Astrocyte (in vitro differentiated cells and primary cell): ENCODE results near the gene TRIM56. TPM values are rescaled to one million over a fixed set of nuclear protein-coding genes. Genes with fewer than 3 reads are reported as not detected.

Experiments used
- DNase-seq: peaks from one replicate; pipeline ENCODE4 v3.0.0-alpha.2; 2010; ENCODE audit warnings: low read depth
- FAIRE-seq: peaks from 2 replicates; lab custom pipeline; 2011; peaks lifted over from hg19 to GRCh38; lab: Jason Lieb, UNC
- H2AFZ ChIP-seq: 2 replicates; pipeline ENCODE4 v1.6.0; 2012; ENCODE audit warnings: low read depth, low read length, inconsistent platforms
- H3K27ac ChIP-seq: 2 replicates; pipeline ENCODE4 v1.5.1; 2011; ENCODE audit warnings: low read depth, low read length, inconsistent platforms
- H3K27me3 ChIP-seq: 2 replicates; pipeline ENCODE4 v1.6.0; 2011; ENCODE audit warnings: low read length, inconsistent platforms; ENCODE audit not compliant: insufficient read depth
- H3K36me3 ChIP-seq: 2 replicates; pipeline ENCODE4 v1.5.1; 2011; ENCODE audit warnings: low read length, inconsistent platforms; ENCODE audit not compliant: insufficient read depth
- H3K4me1 ChIP-seq: 2 replicates; pipeline ENCODE4 v1.5.1; 2011; ENCODE audit warnings: low read length, inconsistent platforms; ENCODE audit not compliant: insufficient read depth
- H3K4me2 ChIP-seq: 2 replicates; pipeline ENCODE4 v1.6.0; 2012; ENCODE audit warnings: low read length, inconsistent platforms
- H3K4me3 ChIP-seq: 2 replicates; pipeline ENCODE4 v1.5.1; 2011; ENCODE audit warnings: low read depth, mild to moderate bottlenecking, low read length, inconsistent platforms; ENCODE audit not compliant: insufficient read depth
- H3K79me2 ChIP-seq: 2 replicates; pipeline ENCODE4 v1.6.0; 2012; ENCODE audit warnings: mild to moderate bottlenecking, low read length, inconsistent platforms; ENCODE audit not compliant: insufficient read depth
- H3K9ac ChIP-seq: 2 replicates; pipeline ENCODE4 v1.6.0; 2012; ENCODE audit warnings: mild to moderate bottlenecking, low read length, inconsistent platforms
- H3K9me3 ChIP-seq: 2 replicates; pipeline ENCODE4 v1.5.1; 2012; ENCODE audit warnings: low read depth, mild to moderate bottlenecking, low read length, inconsistent platforms; ENCODE audit not compliant: insufficient read depth
- H4K20me1 ChIP-seq: 2 replicates; pipeline ENCODE4 v1.6.0; 2012; ENCODE audit warnings: low read length, inconsistent platforms; ENCODE audit not compliant: insufficient read depth
- H3K27ac Mint-ChIP-seq: one replicate; pipeline ENCODE4 v1.8.0; 2021; ENCODE audit warnings: mild to moderate bottlenecking, mixed read lengths; ENCODE audit not compliant: unreplicated experiment
- H3K27me3 Mint-ChIP-seq: one replicate; pipeline ENCODE4 v1.8.0; 2021; ENCODE audit warnings: low read depth, mixed read lengths; ENCODE audit not compliant: unreplicated experiment
- H3K36me3 Mint-ChIP-seq: one replicate; pipeline ENCODE4 v1.8.0; 2021; ENCODE audit warnings: low read depth, mixed read lengths; ENCODE audit not compliant: unreplicated experiment
- H3K4me1 Mint-ChIP-seq: one replicate; pipeline ENCODE4 v1.8.0; 2021; ENCODE audit warnings: low read depth, mixed read lengths; ENCODE audit not compliant: unreplicated experiment
- H3K4me3 Mint-ChIP-seq: one replicate; pipeline ENCODE4 v1.8.0; 2021; ENCODE audit warnings: mild to moderate bottlenecking, moderate library complexity, mixed read lengths; ENCODE audit not compliant: unreplicated experiment
- H3K9me3 Mint-ChIP-seq: one replicate; pipeline ENCODE4 v1.8.0; 2021; ENCODE audit warnings: mild to moderate bottlenecking, mixed read lengths; ENCODE audit not compliant: unreplicated experiment
- CTCF ChIP-seq: IDR thresholded peaks from 2 replicates; pipeline ENCODE4 v1.5.1; 2011; ENCODE audit warnings: low read depth, mild to moderate bottlenecking, inconsistent platforms, low read length, moderate library complexity; ENCODE audit not compliant: insufficient read depth
- EZH2 ChIP-seq: IDR thresholded peaks from 2 replicates; pipeline ENCODE4 v1.6.1; 2012; ENCODE audit warnings: mild to moderate bottlenecking, low read length, inconsistent platforms; ENCODE audit not compliant: insufficient read depth
- total RNA-seq: library from RNA; stranded (reverse); gene quantifications from 2 replicates; pipeline ENCODE4 v1.2.1, GENCODE V29; 2021

Gene TRIM56
- total RNA-seq, 1 donor from 2014 or later, result 24.2 TPM

GRCh38 chr7:101116898-101117297, 31.6 kb downstream of the TRIM56 start:
- peak overlapping the region; percentile 95 for H3K27ac Mint-ChIP-seq
- peak overlapping the region; percentile 67 for H3K4me2 ChIP-seq
- DNase-seq, result no peak
- H3K27me3 Mint-ChIP-seq, result no peaks in the 10 kb centered on the region
- peaks cover 35% of the 10 kb centered on the region for H3K4me1 Mint-ChIP-seq
- TF ChIP-seq CTCF, result no peak
- TF ChIP-seq EZH2, result no peak
- H3K27ac ChIP-seq, result peak overlapping the region; percentile 99
- no peaks in the 10 kb centered on the region for H3K27me3 ChIP-seq
- no peak overlapping the region for H3K4me3 ChIP-seq
- FAIRE-seq, result no peak
- no peaks in the 10 kb centered on the region for H4K20me1 ChIP-seq
- H3K9me3 Mint-ChIP-seq, result peaks cover 4% of the 10 kb centered on the region
- H3K36me3 ChIP-seq, result no peaks in the 10 kb centered on the region
- H3K79me2 ChIP-seq, result no peaks in the 10 kb centered on the region
- H3K9me3 ChIP-seq, result no peaks in the 10 kb centered on the region
- H3K4me1 ChIP-seq, result peaks cover 61% of the 10 kb centered on the region
- H3K9ac ChIP-seq, result peak overlapping the region; percentile 81
- no peaks in the 10 kb centered on the region for H3K36me3 Mint-ChIP-seq
- no peak overlapping the region for H2AFZ ChIP-seq
- no peak overlapping the region for H3K4me3 Mint-ChIP-seq

- Histone ChIP-seq H3K4me2 (no peak overlapping the region), H3K4me1 (peaks cover 67% of the 10 kb centered on the region), H3K9ac (peak overlapping the region; percentile 51), H3K4me3 (no peak overlapping the region), H3K79me2 (peaks cover 7% of the 10 kb centered on the region), H3K36me3 (no peaks in the 10 kb centered on the region), H2AFZ (no peak overlapping the region), H4K20me1 (no peaks in the 10 kb centered on the region), H3K27ac (peak overlapping the region; percentile 99), H3K27me3 (no peaks in the 10 kb centered on the region), H3K9me3 (no peaks in the 10 kb centered on the region)
- H3K9me3 Mint-ChIP-seq, result peaks cover 4% of the 10 kb centered on the region
- no peak for TF ChIP-seq EZH2
- TF ChIP-seq CTCF, result no peak
- H3K27ac Mint-ChIP-seq, result peak overlapping the region; percentile 16
- DNase-seq (no peak), FAIRE-seq (no peak)
- H3K36me3 Mint-ChIP-seq, result no peaks in the 10 kb centered on the region
- H3K4me1 Mint-ChIP-seq, result peaks cover 45% of the 10 kb centered on the region
- no peaks in the 10 kb centered on the region for H3K27me3 Mint-ChIP-seq
- no peak overlapping the region for H3K4me3 Mint-ChIP-seq
These were observed 33.6 kb downstream of the TRIM56 start for GRCh38 chr7:101118856-101119255.

GRCh38 chr7:101119876-101120275, 34.6 kb downstream of the TRIM56 start:
- H3K79me2 ChIP-seq, result peaks cover 7% of the 10 kb centered on the region
- DNase-seq, result peak; percentile 86
- peak overlapping the region; percentile 69 for H3K9ac ChIP-seq
- FAIRE-seq, result no peak
- Mint-ChIP-seq H3K4me3 (peak overlapping the region; percentile 9), H3K4me1 (peaks cover 45% of the 10 kb centered on the region), H3K9me3 (peaks cover 4% of the 10 kb centered on the region), H3K36me3 (peaks cover under 1% of the 10 kb centered on the region), H3K27ac (peak overlapping the region; percentile 47), H3K27me3 (no peaks in the 10 kb centered on the region)
- H2AFZ ChIP-seq, result no peak overlapping the region
- H3K9me3 ChIP-seq, result no peaks in the 10 kb centered on the region
- peak overlapping the region; percentile 58 for H3K4me2 ChIP-seq
- peaks cover 66% of the 10 kb centered on the region for H3K4me1 ChIP-seq
- H4K20me1 ChIP-seq, result no peaks in the 10 kb centered on the region
- peak overlapping the region; percentile 99 for H3K27ac ChIP-seq
- no peak for TF ChIP-seq EZH2
- no peak for TF ChIP-seq CTCF
- H3K27me3 ChIP-seq, result no peaks in the 10 kb centered on the region
- no peaks in the 10 kb centered on the region for H3K36me3 ChIP-seq
- H3K4me3 ChIP-seq, result no peak overlapping the region
